LNCAP (cell line): ENCODE measurements around the gene CNKSR3.

Source experiments
- CTCF ChIP-seq: fragments of 450-650 bp; IDR thresholded peaks from 2 replicates; pipeline ENCODE4 v1.5.1; 2017; ENCODE audit warnings: mild to moderate bottlenecking

Gene CNKSR3

GRCh38 chr6:154504865-154505449 lies 5.5 kb downstream of the CNKSR3 start:
- TF ChIP-seq CTCF: no peak

- TF ChIP-seq CTCF: no peak
Observed at GRCh38 chr6:154504102-154504501, 6.4 kb downstream of the CNKSR3 start.

- TF ChIP-seq CTCF: no peak
Observed at GRCh38 chr6:154503658-154504057, 6.8 kb downstream of the CNKSR3 start.

GRCh38 chr6:154502553-154502952 lies 7.9 kb downstream of the CNKSR3 start:
- no peak for TF ChIP-seq CTCF

- no peak for TF ChIP-seq CTCF
Observed at GRCh38 chr6:154501578-154501868, 9.0 kb downstream of the CNKSR3 start.

- TF ChIP-seq CTCF: peak; percentile 50; the same call in 1 of the 2 replicates
Observed at GRCh38 chr6:154500769-154501577, 9.5 kb downstream of the CNKSR3 start.

GRCh38 chr6:154499855-154500589 lies 10.5 kb downstream of the CNKSR3 start:
- TF ChIP-seq CTCF: no peak
